ENCODE results near the gene CDH13. TPM values are rescaled to one million over a fixed set of nuclear protein-coding genes. Genes with fewer than 3 reads are reported as not detected.

CDH13 gene
- total and polyA plus RNA-seq, 8 donors: 0.12 to 21.4 (median 1.7) TPM; not detected in 1

DNA sequence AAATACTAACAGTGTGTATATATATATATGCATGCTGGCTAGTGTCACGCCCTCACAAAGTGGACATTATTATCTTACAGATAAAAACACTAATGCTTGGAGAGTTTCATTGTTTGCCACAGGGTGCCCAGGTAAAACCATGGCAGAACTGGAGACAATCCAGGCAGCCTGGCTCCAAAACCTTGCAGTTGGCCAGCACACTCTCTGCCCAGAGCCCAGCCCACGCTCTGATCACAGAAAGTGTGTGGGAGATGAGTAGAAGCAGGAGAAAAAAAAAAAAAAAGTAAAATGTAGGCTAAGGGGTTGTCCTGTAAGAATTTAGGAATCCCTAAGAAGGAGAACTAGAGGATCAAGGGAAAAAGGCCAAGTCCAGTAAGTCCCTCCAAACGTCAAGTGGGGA is 538.0 kb downstream of the CDH13 start:
- WGBS, 5 donors: 43 to 72% (median 61%) methylated on average over 3 of the region's 3 CpGs
- no peaks in the 10 kb centered on the region for H3K27me3 ChIP-seq
- no peaks in the 10 kb centered on the region for H3K4me1 ChIP-seq
- no peak overlapping the region for H3K4me3 ChIP-seq
- no peak for DNase-seq
- no peak overlapping the region for H3K27ac ChIP-seq
- H3K36me3 ChIP-seq: no peaks in the 10 kb centered on the region
- intact Hi-C loops (cut with DNase I; ENCODE audit: low total_unique reads): no loop called here
- TF ChIP-seq POLR2AphosphoS5 (IDR thresholded peaks at IDR 0.05) (no peak), POLR2A (IDR thresholded peaks at IDR 0.05) (no peak), EP300 (IDR thresholded peaks at IDR 0.05) (no peak), CTCF (IDR thresholded peaks at IDR 0.05) (no peak)
- H3K9me3 ChIP-seq: peaks cover 0 to 3% (median under 1%) of the 10 kb centered on the region in 4 donors

DNA sequence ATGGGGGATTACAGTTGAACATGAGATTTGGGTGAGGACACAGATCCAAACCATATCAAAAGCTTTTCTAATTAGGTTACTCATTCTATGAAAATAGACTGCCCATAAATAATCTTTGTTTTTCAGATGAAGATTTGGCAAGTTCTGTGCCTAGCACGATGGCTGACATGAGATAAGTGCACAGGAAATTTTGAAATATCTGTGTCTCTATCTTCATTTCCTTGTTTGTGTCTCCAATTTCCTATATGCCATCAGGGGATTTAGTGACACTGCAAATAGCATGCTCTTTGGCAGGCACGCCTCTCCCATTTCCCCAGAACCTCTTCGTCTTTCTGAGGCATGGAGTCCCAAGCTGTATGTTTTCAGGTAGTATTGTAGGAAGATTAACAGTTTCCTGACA is 544.6 kb downstream of the CDH13 start:
- H3K27me3 ChIP-seq: no peaks in the 10 kb centered on the region
- H3K4me1 ChIP-seq: no peaks in the 10 kb centered on the region
- WGBS, 5 donors: 56 to 67% (median 56%) methylated on average over 3 of the region's 3 CpGs
- DNase-seq: no peak
- intact Hi-C loops (cut with DNase I; ENCODE audit: low total_unique reads): no loop called here
- H3K9me3 ChIP-seq: peaks cover 0 to 7% (median 1%) of the 10 kb centered on the region in 4 donors
- no peak overlapping the region for H3K27ac ChIP-seq
- H3K36me3 ChIP-seq: no peaks in the 10 kb centered on the region
- TF ChIP-seq EP300 (IDR thresholded peaks at IDR 0.05) (no peak), POLR2A (IDR thresholded peaks at IDR 0.05) (no peak), CTCF (IDR thresholded peaks at IDR 0.05) (no peak), POLR2AphosphoS5 (IDR thresholded peaks at IDR 0.05) (no peak)
- no peak overlapping the region for H3K4me3 ChIP-seq

- Histone ChIP-seq H3K27me3 (no peaks in the 10 kb centered on the region), H3K36me3 (no peaks in the 10 kb centered on the region), H3K4me1 (no peaks in the 10 kb centered on the region), H3K4me3 (no peak overlapping the region), H3K27ac (no peak overlapping the region), H3K9me3 (peaks cover 0 to 7% (median 0%) of the 10 kb centered on the region in 4 donors)
- TF ChIP-seq EP300 (IDR thresholded peaks at IDR 0.05): no peak
- no peak for TF ChIP-seq CTCF (IDR thresholded peaks at IDR 0.05)
- TF ChIP-seq POLR2A (IDR thresholded peaks at IDR 0.05): no peak
- TF ChIP-seq POLR2AphosphoS5 (IDR thresholded peaks at IDR 0.05): no peak
- intact Hi-C loops (cut with DNase I; ENCODE audit: low total_unique reads): no loop called here
- no peak for DNase-seq
Measured at GRCh38 chr16:83174671-83175070, 547.9 kb downstream of the CDH13 start.

DNA sequence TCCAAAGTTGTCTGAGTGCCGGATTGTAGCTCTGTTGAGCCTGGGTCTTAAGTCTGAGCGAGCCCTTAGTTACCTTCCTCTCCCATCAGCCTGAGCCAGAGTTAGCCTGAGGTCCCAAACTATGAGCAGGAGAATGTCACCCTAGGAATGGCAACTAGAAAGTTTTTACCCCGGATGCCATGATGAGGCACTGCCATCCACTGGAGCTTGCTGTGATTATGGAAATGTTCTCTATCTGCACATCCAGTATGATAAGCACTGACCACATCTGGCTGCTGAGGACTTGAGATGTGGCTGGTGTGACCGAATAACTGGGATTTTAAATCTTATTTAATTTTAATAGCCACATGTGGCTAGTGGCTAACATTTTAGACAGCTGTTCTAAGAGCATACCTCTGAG is 550.0 kb downstream of the CDH13 start:
- Histone ChIP-seq H3K27ac (no peak overlapping the region), H3K27me3 (peaks cover 0 to 7% (median 0%) of the 10 kb centered on the region in 3 donors), H3K9me3 (no peaks in the 10 kb centered on the region), H3K4me1 (no peaks in the 10 kb centered on the region), H3K36me3 (no peaks in the 10 kb centered on the region), H3K4me3 (no peak overlapping the region)
- TF ChIP-seq EP300 (IDR thresholded peaks at IDR 0.05): no peak
- TF ChIP-seq POLR2A (IDR thresholded peaks at IDR 0.05): no peak
- no peak for TF ChIP-seq CTCF (IDR thresholded peaks at IDR 0.05)
- no peak for TF ChIP-seq POLR2AphosphoS5 (IDR thresholded peaks at IDR 0.05)
- intact Hi-C loops (cut with DNase I; ENCODE audit: low total_unique reads): no loop called here
- DNase-seq: no peak
- WGBS, 5 donors: 84 to 89% (median 87%) methylated on average over 4 of the region's 4 CpGs
